K562 (cell line): ENCODE measurements around the gene OVOL1.

Experiments
- CTCF ChIP-seq, 3 experiments: IDR thresholded peaks in 2 of 3; conservative IDR thresholded peaks in 1 of 3; 2 replicates each; pipeline ENCODE4 v1.5.1; 2011 to 2012; ENCODE audit warnings: low read length in 3 of 3, mild to moderate bottlenecking in 3 of 3, control low read depth in 2 of 3, improper control_type of control experiment in 1 of 3, inconsistent platforms in 1 of 3, low read depth in 1 of 3, mixed read lengths in 1 of 3, moderate library complexity in 1 of 3; ENCODE audit not compliant: insufficient read depth in 2 of 3
- ETV5 ChIP-seq: sonication (generic); formaldehyde crosslinking; IDR thresholded peaks from 2 replicates; pipeline ENCODE4 v1.4.0; 2020; ENCODE audit warnings: low read depth, mild to moderate bottlenecking, missing genetic modification reagents
- FOXP4 ChIP-seq: sonication (generic); formaldehyde crosslinking; IDR thresholded peaks from 2 replicates; pipeline ENCODE4 v1.8.0; 2022; ENCODE audit warnings: mild to moderate bottlenecking, missing genetic modification reagents, borderline replicate concordance
- HDAC2 ChIP-seq: fragments of 450-650 bp; IDR thresholded peaks from 2 replicates; pipeline ENCODE4 v1.6.1; 2016; ENCODE audit warnings: mild to moderate bottlenecking
- HDAC6 ChIP-seq: IDR thresholded peaks from 2 replicates; pipeline ENCODE4 v1.6.1; 2012; ENCODE audit warnings: low read depth, mild to moderate bottlenecking, control low read depth, inconsistent platforms, low read length, moderate library complexity
- MLX ChIP-seq, 2 experiments: fragments of 450-650 bp in 1 of 2; sonication (generic) in 1 of 2; formaldehyde crosslinking; conservative IDR thresholded peaks; 2 replicates each; pipeline versions ENCODE4 v1.4.0 to v1.8.1; 2020 to 2022; ENCODE audit warnings: mild to moderate bottlenecking in 1 of 2, missing genetic modification reagents in 1 of 2
- MTA3 ChIP-seq: fragments of 450-650 bp; formaldehyde crosslinking; IDR thresholded peaks from 2 replicates; pipeline ENCODE4 v1.6.1; 2017; ENCODE audit warnings: mild to moderate bottlenecking, borderline replicate concordance
- MXI1 ChIP-seq: IDR thresholded peaks from 2 replicates; pipeline ENCODE4 v1.6.1; 2011; ENCODE audit warnings: low read depth, mild to moderate bottlenecking, improper control_type of control experiment, low read length
- PATZ1 ChIP-seq: fragments of 250-450 bp; sonication (Bioruptor Pico); IDR thresholded peaks from 2 replicates; pipeline ENCODE4 v1.5.0; 2020; ENCODE audit warnings: mild to moderate bottlenecking, borderline replicate concordance
- PML ChIP-seq: IDR thresholded peaks from 2 replicates; pipeline ENCODE4 v1.6.1; 2012; ENCODE audit warnings: low read length, inconsistent platforms
- POLR2A ChIP-seq: fragments of 450-650 bp; conservative IDR thresholded peaks from 2 replicates; pipeline ENCODE4 v1.6.1; 2016
- POLR2AphosphoS2 ChIP-seq: IDR thresholded peaks from 2 replicates; pipeline ENCODE4 v1.6.1; 2012; ENCODE audit warnings: low read length, improper control_type of control experiment
- SP2 ChIP-seq: IDR thresholded peaks from 2 replicates; pipeline ENCODE4 v1.6.1; 2011; ENCODE audit warnings: mild to moderate bottlenecking, low read depth, low read length, moderate library complexity; ENCODE audit not compliant: poor library complexity, severe bottlenecking; ENCODE audit errors: extremely low read depth
- STAT5A ChIP-seq: IDR thresholded peaks from 2 replicates; pipeline ENCODE4 v1.6.1; 2012; ENCODE audit warnings: low read length, inconsistent platforms, borderline replicate concordance

GRCh38 chr11:65792456-65792855, 5.6 kb downstream of the OVOL1 start:
- no peak for TF ChIP-seq STAT5A
- no peak for TF ChIP-seq POLR2AphosphoS2
- no peak for TF ChIP-seq MLX (CRISPR knock-in tag; conservative IDR thresholded peaks at IDR 0.05)
- no peak for TF ChIP-seq FOXP4 (CRISPR knock-in tag)
- TF ChIP-seq PML = no peak
- TF ChIP-seq HDAC2 = no peak
- TF ChIP-seq MXI1 = no peak
- no peak for TF ChIP-seq PATZ1 (CRISPR knock-in tag)
- no peak for TF ChIP-seq SP2
- no peak for TF ChIP-seq POLR2A
- TF ChIP-seq CTCF (IDR thresholded peaks at IDR 0.05 in 2 of 3, conservative IDR thresholded peaks at IDR 0.05 in 1 of 3; ENCODE audit: insufficient read depth in 2 of 3, low read depth in 1 of 3, low read length in 3 of 3) = no peak
- no peak for TF ChIP-seq ETV5
- TF ChIP-seq MTA3 = no peak
- no peak for TF ChIP-seq HDAC6
